Measurements from ENCODE around the gene ADAMTS15. TPM values are rescaled to one million over a fixed set of nuclear protein-coding genes. Genes with fewer than 3 reads are reported as not detected.

The ADAMTS15 gene
- polyA plus RNA-seq, 1 experiment: 5.6 TPM

DNA sequence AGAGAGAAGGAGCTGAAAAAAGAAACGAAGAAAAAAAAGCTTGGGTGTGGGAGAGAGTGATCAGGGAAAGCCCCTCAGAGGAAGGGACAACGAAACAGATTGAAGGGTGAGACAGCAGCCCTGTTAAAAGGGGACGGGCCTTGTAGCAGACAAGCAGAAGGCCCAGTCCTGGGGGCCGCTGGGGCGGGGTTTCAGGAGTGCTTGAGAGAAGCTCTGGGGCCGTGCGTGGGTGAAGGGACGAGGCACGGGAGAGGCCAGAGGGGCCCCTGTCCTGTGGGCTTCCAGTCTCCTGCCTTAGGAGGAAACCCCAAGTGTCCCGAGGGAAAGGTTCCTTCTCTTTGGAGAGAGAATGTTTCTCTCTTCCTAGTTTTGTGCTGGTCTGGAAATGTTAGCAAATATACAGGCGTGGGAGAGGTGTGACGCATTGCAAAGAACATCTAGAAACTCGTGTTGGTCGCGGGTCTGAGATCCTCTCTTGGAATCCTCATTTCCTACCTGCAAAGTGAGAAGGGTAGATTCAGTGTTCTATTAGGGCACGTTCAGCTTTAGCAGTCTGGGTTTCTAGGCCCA is 28.6 kb downstream of the ADAMTS15 start:
- ChIA-PET POLR2A (interaction anchor here (0.5 kb wide), 1 partner anchor 12 kb away, joined by 4 read pairs; no protein-coding TSS in a partner anchor), CTCF (interaction anchor here (0.6 to 3.7 kb wide), 9 partner anchors 13 to 385 kb away, joined by 3 to 11 read pairs (median 3); no protein-coding TSS in a partner anchor)
- Histone ChIP-seq H3K36me3 (ENCODE audit: control insufficient read depth, insufficient read depth, low read length) (peaks cover 5% of the 10 kb centered on the region), H3K4me3 (ENCODE audit: low read depth, low read length) (no peak overlapping the region), H3K27me3 (ENCODE audit: control insufficient read depth, insufficient read depth, low read length) (no peaks in the 10 kb centered on the region)
- no peak for DNase-seq (ENCODE audit: low read depth)
- TF ChIP-seq, protein P1, sequence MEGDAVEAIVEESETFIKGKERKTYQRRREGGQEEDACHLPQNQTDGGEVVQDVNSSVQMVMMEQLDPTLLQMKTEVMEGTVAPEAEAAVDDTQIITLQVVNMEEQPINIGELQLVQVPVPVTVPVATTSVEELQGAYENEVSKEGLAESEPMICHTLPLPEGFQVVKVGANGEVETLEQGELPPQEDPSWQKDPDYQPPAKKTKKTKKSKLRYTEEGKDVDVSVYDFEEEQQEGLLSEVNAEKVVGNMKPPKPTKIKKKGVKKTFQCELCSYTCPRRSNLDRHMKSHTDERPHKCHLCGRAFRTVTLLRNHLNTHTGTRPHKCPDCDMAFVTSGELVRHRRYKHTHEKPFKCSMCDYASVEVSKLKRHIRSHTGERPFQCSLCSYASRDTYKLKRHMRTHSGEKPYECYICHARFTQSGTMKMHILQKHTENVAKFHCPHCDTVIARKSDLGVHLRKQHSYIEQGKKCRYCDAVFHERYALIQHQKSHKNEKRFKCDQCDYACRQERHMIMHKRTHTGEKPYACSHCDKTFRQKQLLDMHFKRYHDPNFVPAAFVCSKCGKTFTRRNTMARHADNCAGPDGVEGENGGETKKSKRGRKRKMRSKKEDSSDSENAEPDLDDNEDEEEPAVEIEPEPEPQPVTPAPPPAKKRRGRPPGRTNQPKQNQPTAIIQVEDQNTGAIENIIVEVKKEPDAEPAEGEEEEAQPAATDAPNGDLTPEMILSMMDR (IDR thresholded peaks at IDR 0.05; ENCODE audit: insufficient read depth, low read depth, low read length): no peak

DNA sequence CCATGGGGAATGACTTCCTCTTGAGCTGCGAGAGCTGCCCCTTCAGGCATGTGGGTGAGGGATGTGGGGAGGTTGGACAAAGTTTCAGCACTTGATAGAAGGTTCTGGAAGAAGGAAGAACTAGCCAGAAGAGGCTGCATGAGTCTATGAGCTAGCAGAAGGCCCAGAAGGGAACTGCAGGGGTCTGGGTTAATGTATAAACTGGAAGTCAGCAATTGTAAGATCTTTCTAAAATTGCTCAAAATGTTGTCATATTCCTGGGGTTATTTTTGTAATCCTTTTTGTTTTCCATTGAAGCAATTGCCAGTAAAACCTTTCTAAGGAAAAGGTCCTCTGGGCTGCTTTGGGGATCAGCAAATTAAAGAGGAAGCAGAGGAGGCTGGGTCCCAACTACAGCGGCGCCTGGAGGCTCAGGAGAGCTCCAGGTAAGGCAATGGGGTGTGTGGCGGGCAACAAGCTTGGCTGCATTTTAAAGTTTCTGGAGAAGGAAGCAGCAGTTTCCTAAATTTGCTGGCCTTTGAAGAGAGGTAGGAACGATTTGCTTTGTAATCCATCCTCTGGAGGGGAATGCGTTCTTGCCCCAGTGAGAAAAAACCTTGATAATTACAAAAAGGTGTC is 29.2 kb downstream of the ADAMTS15 start:
- TF ChIP-seq, protein P1 (IDR thresholded peaks at IDR 0.05; ENCODE audit: insufficient read depth, low read depth, low read length): no peak
- DNase-seq (ENCODE audit: low read depth): no peak
- CTCF ChIA-PET: interaction anchor here (0.6 to 3.7 kb wide), 8 partner anchors 24 to 353 kb away, joined by 3 to 11 read pairs (median 3); no protein-coding TSS in a partner anchor
- peaks cover 2% of the 10 kb centered on the region; the same call in 1 of the 2 replicates for H3K36me3 ChIP-seq (ENCODE audit: control insufficient read depth, insufficient read depth, low read length)
- H3K27me3 ChIP-seq (ENCODE audit: control insufficient read depth, insufficient read depth, low read length): no peaks in the 10 kb centered on the region
- H3K4me3 ChIP-seq (ENCODE audit: low read depth, low read length): no peak overlapping the region
- POLR2A ChIA-PET: no interaction called here

DNA sequence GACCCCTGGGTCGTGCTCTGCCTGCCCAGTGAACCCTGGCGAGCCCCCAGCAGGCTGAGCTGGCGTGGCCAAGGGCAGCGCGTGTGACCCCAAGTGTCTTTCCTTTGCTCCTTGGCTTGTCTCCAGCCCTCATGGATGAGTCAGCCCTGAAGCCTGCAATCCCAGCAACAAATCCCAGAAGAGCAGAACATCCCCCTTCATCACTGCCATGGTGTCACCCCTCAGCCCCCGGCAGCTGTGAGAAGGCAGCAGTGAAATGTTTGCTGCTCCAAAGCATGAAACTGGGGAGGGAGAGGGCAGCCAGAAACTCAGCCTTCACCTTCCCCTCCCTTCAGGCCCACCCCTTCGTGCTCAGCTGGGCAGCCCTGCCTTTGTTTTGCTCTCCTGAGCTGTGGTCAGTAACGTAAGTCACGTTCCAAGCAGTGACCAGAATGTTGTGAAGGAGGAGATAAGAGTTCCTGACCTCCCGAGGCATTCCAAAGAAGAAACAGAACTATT is 29.8 kb downstream of the ADAMTS15 start:
- DNase-seq (ENCODE audit: low read depth): peak; percentile 82
- Histone ChIP-seq H3K4me3 (ENCODE audit: low read depth, low read length) (no peak overlapping the region), H3K36me3 (ENCODE audit: control insufficient read depth, insufficient read depth, low read length) (peaks cover 2% of the 10 kb centered on the region; the same call in 1 of the 2 replicates), H3K27me3 (ENCODE audit: control insufficient read depth, insufficient read depth, low read length) (no peaks in the 10 kb centered on the region)
- CTCF ChIA-PET: interaction anchor here (0.6 to 3.7 kb wide), 7 partner anchors 24 to 352 kb away, joined by 3 to 11 read pairs (median 3); no protein-coding TSS in a partner anchor
- POLR2A ChIA-PET: interaction anchor here (0.6 kb wide), 1 partner anchor 96 kb away, joined by 3 read pairs; no protein-coding TSS in a partner anchor
- TF ChIP-seq, protein P1 (IDR thresholded peaks at IDR 0.05; ENCODE audit: insufficient read depth, low read depth, low read length): no peak

DNA sequence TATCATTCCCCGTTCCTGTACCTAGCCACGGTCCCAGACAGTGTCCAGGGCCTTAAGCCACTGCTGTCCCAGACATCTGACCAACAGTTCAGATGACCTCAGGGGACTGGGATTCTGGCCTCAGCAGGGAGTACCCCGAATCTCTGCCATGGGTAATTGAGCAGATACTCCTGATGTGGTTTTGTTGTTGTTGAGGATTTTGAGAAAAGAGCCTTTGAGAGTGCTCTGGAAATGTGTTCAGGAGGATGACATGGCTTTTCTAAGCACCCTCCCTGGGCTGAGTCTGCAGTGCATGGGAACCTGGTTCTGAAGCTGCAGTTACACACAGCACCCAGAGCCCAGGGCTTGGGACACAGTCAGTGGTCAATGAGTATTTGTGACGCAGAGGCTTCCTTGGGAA is 30.4 kb downstream of the ADAMTS15 start:
- Histone ChIP-seq H3K36me3 (ENCODE audit: control insufficient read depth, insufficient read depth, low read length) (0 out of 2 replicates have a peak, but pooled peaks cover 2% of the 10 kb centered on the region), H3K27me3 (ENCODE audit: control insufficient read depth, insufficient read depth, low read length) (no peaks in the 10 kb centered on the region), H3K4me3 (ENCODE audit: low read depth, low read length) (no peak overlapping the region)
- TF ChIP-seq, protein P1 (IDR thresholded peaks at IDR 0.05; ENCODE audit: insufficient read depth, low read depth, low read length): no peak
- DNase-seq (ENCODE audit: low read depth): no peak
- POLR2A ChIA-PET: interaction anchor here (0.6 kb wide), 1 partner anchor 97 kb away, joined by 3 read pairs; no protein-coding TSS in a partner anchor
- CTCF ChIA-PET: interaction anchor here (0.7 to 1.9 kb wide), 3 partner anchors 128 to 348 kb away, joined by 3 to 7 read pairs (median 3); no protein-coding TSS in a partner anchor

DNA sequence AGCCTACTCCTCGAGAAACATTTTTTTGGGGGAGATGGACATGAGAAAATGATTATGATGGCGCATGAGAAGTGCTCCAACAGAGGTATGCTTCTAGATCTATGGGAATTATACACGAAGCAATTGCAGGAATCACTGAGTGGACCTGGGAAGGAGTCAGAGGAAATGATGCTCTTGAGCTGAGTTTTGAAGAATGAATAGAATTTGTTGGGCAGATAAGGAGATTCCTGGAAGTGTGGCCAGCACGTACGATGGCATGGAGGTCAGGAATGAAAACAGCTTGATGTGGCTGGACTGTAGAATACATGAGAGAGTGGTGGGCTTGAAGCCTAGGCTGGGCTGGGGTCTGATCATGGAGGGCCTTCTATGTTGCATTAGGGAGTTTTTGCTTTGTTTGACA is 31.7 kb downstream of the ADAMTS15 start:
- CTCF ChIA-PET: interaction anchor here (0.5 to 1.3 kb wide), 2 partner anchors 382 to 1275 kb away, joined by 3 to 5 read pairs; no protein-coding TSS in a partner anchor
- DNase-seq (ENCODE audit: low read depth): peak; percentile 19
- no peak overlapping the region for H3K4me3 ChIP-seq (ENCODE audit: low read depth, low read length)
- POLR2A ChIA-PET: no interaction called here
- H3K27me3 ChIP-seq (ENCODE audit: control insufficient read depth, insufficient read depth, low read length): no peaks in the 10 kb centered on the region
- H3K36me3 ChIP-seq (ENCODE audit: control insufficient read depth, insufficient read depth, low read length): no peaks in the 10 kb centered on the region
- TF ChIP-seq, protein P1 (IDR thresholded peaks at IDR 0.05; ENCODE audit: insufficient read depth, low read depth, low read length): no peak
